Hepatic stellate cell (primary cell): ENCODE data around the gene GALC.
"Not testable (repeated sequence)": the region's sequence is repeated elsewhere in the genome, so short reads cannot be mapped to it uniquely, and the experiment has no call there.

ENCODE experiments used
- DNase-seq: peaks from one replicate; pipeline ENCODE4 v3.0.0; 2011; ENCODE audit warnings: low spot score

The GALC gene

DNA sequence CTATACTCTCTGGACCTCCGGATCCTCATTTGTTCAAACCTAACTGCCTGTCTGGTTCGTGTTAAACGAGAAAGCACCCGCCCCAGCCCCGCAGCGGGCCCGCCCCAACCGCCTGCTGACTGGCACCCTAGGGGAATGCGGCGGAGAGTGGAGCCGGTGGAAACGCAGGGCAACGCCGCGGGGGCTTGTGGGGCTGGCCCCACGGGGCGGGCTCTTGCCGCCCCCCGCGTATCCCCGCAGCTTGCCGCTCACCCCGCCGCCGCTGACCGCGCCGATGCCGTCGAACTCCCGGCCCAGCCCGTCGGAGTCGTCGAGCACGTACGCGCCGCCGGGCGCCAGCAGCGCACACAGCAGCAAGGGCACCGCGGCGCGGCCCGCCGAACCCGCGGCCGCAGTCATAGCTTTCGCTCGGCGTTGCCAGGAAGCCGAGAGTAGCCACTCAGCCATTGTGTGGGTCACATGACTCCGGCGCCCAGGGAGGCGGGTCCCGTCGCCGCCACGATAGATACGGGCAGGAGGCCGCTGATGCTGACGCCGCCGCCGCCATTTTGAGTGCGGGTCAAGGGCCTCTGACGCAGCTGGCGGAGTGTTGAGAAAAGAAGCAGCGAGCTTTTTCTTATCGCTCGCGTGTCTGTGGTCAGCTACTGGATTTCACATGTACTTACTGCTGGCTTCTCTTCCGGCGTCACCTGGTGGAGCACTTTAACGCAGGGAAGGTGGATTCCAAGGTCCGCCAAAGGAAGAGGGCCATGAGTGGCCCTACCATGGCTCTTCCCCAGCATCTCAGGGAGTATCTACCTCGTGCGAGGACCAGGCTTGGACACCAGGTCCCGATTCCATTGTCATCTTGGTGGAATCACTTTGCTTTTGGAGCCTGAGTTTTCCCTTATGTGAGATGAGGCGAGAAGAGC, at the start of gene GALC:
TSS of gene GALC (minus strand) at position 465 of the 911 bp plus-strand sequence. CDS start at position 447, 18 bp downstream.
- peak; percentile 81 for DNase-seq

DNA sequence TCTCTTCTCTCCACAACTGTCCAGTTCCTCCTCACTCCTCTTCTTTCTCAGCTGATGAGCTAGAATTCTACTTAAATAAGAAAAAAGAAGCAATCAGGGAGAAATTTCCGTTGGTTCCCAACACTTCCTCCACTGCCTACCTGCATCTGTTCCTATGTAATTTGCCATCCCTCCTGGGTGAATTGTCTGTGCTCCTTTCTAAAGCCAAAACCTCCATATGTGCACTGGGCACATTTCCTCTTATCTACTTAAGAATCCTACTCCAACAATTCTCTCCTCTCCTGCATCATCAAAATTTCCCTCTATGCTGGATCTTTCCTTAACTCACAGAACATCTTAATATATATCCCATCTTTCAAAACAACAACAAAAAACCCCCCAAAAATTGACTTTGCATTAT, 47.2 kb upstream of the GALC start:
- DNase-seq = no peak

DNA sequence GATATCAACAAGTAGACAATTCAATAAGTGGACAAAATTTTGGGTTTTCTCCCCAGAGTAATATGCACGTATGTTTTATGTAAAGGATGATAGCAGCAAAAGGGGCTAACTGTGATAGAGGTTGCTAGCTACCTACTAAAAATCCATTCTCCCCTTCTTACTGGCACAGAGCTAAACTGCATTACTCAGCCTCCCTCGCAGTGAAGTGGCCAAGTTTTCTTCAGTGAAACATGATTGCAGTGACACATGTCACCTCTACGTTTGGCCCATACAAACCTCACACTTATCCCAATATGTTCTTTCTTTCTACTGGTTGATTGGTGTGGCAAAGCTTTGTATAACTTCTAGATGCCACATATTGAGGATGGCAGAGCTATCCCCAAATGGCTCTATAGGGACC, 46.2 kb upstream of the GALC start:
- no peak for DNase-seq

DNA sequence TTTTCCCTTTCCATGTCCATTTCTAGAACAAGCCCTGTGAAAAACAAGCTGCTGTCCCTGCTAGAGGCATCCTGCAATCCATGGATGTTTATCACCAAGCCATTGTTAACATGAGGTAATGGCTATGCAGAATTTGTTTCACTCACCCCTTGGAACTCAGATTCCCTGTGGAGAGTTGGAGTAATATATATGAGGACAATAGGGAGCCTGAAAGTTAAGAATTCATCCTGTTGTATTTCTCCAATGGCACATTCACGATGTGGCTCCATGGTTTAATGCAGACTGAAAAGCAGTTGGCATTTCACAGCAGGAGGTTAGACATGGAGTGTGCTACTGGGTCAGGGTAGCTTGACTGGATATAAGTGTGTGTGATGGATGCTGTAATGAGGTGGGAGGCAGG, 44.3 kb upstream of the GALC start:
- DNase-seq = no peak

DNA sequence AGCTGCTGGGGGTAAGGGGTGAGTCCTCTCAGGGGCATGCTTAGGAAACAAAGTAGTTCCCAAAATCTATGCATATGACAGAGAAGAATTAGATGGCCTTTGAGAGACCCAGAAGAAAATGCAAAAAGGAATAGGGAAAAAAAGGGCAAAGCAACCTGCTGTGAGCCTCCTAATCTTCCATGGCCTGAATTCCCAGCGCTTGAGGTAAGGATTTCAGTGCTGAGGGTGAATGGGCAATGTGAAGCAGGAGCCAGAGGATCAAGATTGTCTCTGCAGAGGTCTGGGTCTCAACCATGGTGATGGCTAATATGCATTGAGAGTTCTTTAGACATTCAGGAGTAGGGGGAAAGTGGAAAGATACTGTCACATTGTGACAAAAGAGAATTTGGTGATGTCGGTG, 43.4 kb upstream of the GALC start:
- no peak for DNase-seq

DNA sequence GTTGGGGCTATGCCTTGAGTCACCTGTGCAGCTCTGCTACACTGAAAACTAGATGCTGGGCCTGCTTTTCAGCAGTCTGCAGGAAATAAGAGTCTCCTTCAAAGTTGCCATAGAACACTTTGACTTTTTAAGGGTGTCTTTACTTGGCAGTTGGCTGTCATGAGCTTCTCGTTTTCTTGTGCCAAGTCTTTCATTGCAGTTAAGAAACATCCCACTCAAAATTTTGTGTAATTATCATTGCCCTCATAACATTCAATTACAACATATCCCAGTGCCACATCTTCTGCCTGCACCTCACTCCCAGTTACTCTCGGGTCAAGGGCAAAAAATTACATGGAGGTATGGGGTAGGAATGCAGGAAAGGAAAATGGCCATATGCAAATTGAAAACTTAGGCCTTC, 41.1 kb upstream of the GALC start:
- DNase-seq = no peak

DNA sequence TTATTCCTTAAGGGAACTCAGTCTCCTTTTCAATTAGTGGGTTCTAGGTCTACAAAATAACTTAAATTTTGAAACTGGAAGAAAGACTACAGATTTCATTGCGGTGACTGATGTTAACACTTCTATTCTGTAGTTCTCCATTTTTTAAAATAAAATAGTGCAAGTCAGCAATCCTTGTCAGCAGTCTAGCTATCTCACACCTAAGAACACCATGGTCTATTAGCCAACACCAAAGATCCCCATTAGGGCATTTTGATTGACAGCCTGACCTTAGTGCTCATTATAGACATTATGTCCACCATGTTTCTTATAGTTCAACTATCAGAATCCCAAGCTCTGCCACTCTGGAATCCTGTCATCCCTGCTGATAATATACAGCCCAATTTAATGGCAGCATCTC, 39.4 kb upstream of the GALC start:
- no peak for DNase-seq

DNA sequence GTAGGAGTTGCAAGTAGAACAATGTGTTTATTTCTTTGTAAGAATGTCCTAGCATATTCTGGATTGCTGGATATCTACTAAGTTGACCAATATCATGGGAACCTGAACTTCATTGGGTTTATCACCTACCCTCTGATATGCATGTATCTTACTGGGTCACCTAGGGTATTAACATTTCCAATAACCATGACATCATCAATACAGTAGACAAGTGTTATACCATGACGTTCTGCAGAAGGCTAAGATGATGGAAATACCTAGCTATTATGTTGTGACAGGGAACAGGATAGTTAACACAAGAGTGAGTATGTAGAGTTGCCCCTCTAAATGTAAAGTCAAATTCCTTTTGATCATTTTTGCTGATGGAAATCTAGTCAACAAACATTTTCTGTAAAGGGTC, 37.9 kb upstream of the GALC start:
- DNase-seq = no peak

DNA sequence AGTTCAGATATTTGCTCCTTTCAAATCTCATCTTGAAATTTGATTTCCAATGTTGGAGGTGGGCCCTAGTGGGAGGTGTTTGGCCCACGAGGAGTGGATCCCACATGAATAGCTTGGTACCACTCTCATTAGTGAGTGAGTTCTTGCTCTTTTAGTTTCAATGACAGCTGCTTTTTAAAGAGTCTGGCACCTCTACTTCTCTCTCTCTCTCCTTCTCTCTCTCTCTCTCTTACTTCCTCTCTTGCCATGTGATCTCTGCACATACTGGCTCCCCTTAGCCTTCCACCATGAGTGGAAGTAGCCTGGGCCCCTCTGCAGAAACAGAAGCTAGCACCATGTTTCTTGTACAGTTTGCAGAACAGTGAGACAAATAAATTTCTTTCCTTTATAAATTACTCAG, 37.1 kb upstream of the GALC start:
- DNase-seq = no peak

DNA sequence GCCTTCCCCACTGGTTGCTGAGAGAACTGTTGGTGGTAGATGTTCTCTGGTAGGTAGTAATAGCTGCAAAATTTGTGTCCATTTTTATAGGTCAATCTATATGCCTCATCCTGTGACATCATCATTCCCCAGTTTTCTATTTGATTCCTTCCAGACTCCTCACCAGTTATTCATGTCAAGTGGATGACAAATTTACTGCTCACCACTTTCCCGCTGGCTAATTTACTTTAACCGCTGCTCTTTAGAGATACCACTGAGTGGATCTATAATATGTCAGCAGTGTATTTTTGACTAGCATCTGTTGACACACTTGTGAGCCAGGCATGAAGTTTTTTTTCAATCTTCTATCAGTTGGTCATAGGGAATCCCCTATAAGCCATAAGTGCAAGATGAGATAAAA, 36.5 kb upstream of the GALC start:
- DNase-seq = no peak

DNA sequence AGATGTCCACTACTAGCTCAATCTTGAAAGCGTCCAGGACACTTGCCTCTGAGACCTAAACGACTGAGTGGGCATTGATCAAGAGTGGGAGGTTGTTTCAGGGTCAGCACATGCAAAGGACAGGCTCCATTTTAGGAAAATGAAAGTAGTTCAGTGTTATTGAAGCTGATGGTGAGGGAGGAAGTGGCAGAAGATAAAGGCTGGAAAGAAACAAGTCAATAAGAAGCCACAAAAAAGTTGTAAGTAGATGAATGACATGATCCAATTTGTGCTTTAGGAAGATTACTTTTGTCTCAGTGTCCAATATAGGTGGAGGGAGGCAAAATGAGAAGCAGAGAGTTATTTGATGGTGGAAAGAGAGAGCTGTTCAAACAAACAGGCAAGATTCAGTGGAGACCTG, 33.9 kb upstream of the GALC start:
- DNase-seq = no peak

DNA sequence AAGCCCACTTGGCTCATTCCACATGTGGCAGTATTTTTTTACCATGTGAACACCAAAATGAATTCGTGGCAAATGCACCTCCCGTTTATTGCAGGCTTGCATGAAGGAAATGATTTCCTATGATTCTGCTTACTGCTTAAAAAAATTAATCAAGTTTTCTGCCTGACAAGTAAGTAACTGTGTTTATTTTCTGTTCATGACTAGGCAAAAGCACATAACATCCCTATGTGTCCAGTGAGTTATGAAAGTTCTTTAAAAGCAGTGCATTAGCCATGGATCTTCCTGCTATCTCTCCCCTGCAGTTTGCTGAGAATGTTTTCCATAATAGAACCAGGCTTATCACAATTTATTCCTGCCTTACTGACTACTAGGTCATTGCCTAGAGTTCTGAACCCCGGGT, 32.3 kb upstream of the GALC start:
- DNase-seq = no peak

DNA sequence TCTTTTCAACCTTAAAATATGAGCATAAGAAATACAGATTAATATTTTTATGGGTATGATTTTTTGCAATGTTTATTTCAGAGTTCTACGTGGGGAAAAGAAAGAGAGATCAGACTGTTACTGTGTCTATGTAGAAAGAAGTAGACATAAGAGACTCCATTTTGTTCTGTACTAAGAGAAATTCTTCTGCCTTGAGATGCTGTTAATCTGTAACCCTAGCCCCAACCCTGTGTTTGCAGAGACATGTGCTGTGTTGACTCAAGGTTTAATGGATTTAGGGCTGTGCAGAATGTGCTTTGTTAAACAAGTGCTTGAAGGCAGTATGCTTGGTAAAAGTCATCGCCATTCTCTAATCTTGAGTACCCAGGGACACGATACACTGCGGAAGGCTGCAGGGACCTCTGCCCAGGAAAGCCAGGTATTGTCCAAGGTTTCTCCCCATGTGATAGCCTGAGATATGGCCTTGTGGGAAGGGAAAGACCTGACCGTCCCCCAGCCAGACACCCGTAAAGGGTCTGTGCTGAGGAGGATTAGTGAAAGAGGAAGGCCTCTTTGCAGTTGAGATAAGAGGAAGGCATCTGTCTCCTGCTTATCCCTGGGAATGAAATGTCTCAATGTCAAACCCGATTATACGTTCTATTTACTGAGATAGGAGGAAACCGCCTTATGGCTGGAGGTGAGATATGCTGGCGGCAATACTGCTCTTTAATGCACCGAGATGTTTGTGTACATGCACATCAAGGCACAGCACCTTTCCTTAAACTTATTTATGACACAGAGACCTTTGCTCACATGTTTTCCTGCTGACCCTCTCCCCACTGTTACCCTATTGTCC, 31.5 kb upstream of the GALC start:
- not testable (repeated sequence) for DNase-seq

DNA sequence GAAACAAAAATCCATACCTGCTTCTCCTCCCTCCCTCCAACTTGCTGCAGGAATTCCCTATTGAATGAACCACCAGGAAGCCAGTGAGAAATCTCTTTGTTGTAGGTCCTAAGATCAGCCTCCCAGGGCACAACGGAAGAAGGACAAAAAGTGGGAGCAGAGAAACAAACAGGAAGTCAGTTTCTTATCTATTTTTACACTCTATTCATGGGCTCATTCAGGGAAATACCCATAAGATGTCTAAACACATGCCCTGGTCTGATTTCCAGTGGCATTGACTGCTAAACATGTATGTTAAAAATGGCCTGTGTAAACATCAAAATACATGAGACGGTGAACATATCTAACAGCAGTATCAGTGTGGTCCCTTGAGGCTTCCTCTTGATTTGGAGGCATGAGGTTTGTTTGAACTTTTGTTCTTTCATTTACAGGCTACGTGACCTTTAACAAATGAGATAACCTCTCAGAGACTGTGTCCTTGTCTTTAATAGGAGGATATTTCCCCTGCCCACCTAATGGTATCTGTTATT, 30.7 kb upstream of the GALC start:
- DNase-seq = no peak

DNA sequence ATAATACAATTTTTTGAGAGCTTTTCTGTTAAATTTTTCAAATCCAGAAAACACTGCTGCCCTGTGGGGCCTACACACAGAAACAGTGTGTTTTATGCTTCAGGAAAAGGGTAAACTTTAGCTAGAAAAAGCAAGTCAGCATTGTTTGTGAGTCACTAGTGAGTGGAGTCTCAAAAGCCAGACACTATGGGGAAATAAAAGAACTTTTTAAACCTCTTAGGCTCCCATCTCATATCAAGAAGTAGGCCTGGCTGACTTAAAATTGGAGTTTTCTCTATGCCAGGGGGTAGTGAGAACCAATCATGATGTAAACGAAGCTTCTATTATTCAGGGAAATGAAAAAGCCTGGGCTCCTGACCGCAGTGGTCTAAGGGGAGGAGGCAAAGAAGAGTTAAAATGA, 24.6 kb upstream of the GALC start:
- no peak for DNase-seq

DNA sequence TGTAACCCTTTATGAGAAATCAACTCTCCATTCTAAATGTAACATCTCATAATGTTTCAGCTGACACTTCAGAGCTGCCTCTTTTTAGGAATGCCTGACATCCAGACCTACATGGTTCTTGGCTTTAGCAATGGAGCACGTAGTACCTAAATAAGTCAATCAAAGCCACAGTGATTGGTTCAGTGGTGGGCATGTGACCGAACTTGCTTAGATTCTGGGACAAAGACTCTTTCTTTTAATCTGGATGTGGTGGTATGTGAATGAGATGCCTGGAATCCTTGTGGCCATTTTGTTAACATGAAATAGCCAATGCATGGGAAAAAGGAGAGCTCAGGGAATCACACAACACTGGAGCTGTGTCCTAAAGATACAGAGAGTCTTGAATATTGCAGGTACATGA, 23.8 kb upstream of the GALC start:
- DNase-seq = no peak

DNA sequence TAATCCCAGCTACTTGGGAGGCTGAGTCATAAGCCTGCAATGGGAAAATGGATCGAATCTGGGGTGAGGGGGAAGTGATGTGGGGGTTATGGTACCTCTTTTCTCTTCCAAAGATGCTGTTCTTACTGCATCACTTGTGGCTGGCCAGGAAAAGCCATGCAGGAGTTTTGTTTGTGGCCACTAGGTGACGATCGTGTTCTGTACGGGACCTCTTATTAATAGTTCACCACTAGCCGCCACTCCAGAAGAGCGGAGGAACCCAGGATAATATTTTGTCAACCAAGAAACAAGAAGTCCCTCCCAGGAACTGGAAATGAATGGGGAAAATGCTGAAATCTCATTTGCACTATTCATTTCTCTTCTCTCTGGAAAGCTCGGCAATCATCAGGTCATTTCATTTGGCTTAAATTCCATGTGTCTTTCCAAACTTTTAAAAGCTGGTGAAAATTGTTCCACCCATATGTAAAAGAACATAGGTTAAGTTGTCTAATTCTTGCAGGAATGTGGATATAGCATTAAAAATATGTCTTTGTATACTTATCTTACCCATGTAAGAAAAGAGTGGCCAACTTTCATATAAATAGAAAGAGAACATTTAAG, 20.9 kb upstream of the GALC start:
- peak; percentile 37 for DNase-seq

DNA sequence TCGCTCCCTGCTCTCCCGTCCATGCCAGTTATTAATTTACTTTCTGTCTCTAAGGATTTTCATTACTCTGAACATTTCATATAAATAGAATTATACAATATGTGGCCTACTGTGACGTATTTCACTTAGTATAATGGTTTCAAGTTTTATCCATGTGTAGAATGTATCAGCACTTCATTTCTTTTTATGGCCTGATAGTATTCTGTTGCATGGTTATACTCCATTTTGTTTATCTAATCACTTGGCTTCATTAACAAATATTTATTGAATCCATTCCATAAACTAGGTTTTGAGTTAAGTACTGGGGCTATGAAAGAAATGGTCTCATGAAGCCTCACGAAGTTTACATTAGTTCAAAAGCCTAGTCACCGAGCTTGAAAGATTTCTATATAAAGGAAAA, 19.5 kb upstream of the GALC start:
- DNase-seq = no peak

DNA sequence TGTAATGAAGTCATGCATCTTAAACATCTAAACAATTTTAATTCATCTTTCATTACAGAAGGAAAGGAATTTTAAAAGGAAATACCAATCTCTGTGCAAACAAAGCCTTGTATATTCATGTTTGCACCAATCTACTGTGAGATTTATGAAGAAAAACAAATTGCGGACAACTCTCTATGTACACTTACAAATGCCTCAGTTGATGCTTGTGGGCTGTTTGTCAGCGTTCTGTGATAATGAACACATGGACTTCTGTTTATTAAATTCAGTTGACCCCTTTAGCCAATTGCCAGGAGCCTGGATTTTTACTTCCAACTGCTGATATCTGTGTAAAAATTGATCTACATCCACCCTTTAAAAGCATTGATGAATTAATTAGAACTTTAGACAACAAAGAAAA, 17.3 kb upstream of the GALC start:
- no peak for DNase-seq

DNA sequence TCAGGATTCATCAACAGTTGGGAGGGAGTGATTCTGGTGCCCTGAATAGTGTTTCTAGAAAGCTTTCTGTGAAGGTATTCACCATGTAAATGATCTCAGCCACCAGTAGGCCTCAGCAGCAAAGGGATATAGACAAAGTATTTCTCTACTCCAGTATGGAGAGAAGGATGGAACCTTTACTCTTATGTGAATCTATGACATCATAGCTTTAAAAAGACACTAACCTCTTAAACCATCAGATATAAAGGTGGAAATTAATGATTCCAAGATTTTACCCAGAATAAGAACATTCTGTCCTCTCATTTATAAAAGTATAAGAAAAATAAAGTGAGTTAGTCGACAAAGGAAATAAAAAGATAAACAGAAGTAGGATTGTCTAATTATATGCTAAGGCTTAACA, 16.5 kb upstream of the GALC start:
- DNase-seq = no peak

DNA sequence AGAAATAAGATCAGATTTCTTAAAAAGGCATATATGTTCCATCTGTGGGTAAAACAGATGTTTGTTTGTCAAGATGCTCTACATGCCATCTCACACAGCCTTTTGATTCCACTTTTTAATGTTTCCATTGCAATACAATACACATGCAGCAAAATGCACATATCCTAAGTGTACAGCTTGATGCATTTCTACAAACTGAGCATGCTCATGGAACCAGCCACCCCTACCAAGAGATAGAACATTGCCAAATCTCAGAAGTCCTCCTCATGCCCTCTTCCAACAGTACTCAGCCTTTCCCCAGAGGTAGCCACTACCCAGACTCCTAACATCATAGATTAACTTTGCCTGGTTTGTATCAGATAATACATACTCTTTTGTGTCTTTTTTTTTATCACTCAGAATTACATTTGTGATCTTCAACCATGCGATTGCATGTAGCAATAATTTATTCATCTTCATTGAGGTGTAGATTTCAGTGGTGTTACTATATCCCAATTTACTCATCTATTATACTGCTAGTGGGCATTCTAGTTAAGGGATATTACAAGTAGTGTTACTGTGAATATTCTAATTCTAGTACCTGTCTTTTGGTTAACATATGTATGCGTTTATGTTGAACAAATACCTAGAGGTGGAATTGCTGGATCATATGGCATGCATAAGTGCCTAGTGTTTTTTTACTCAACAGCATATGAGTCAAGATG, 15.2 kb upstream of the GALC start:
- no peak for DNase-seq

DNA sequence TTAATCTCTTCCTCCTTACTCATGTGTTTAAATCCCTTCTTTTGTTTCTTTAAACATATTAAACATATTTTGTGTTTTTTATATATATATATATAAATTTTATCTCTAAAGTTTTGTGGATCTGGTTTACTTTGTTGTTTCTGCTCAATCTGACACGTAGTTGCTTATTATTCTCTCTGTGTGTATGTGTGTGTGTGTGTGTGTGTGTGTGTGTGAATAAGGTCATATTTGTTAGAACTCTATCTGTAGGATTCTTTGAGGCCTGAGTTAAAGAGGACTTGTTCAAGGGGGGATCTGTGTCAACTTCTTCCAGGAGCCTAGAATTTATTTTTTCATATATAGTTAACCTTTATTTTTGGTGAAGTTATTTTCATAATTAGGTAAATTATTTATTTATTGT, 14.6 kb upstream of the GALC start:
- no peak for DNase-seq
